OCI-LY1 (cell line): Measurements from ENCODE around the gene ATXN1.
"Not testable (repeated sequence)": the region's sequence is repeated elsewhere in the genome, so short reads cannot be mapped to it uniquely, and the experiment has no call there.

Experiments
- CTCF ChIP-seq: fragments of 200-600 bp; sonication (generic), shearing (Covaris generic); IDR thresholded peaks from 2 replicates; pipeline ENCODE4 v1.5.1; 2017; ENCODE audit warnings: mild to moderate bottlenecking, antibody characterized with exemption, low read length, moderate library complexity, mixed read lengths
- EZH2 ChIP-seq: fragments of 200-600 bp; sonication (generic), shearing (Covaris generic); IDR thresholded peaks from 2 replicates; pipeline ENCODE4 v1.8.0; 2017; ENCODE audit warnings: borderline replicate concordance, mixed run types, mild to moderate bottlenecking, antibody characterized with exemption, low read length, moderate library complexity, mixed read lengths

GRCh38 chr6:16378360-16378759 is 382.9 kb downstream of the ATXN1 start:
- not testable (repeated sequence) for TF ChIP-seq CTCF, EZH2
